Measurements from ENCODE around the gene TRPM7.
"Not testable (repeated sequence)": the region's sequence is repeated elsewhere in the genome, so short reads cannot be mapped to it uniquely, and the experiment has no call there.

The TRPM7 gene

DNA sequence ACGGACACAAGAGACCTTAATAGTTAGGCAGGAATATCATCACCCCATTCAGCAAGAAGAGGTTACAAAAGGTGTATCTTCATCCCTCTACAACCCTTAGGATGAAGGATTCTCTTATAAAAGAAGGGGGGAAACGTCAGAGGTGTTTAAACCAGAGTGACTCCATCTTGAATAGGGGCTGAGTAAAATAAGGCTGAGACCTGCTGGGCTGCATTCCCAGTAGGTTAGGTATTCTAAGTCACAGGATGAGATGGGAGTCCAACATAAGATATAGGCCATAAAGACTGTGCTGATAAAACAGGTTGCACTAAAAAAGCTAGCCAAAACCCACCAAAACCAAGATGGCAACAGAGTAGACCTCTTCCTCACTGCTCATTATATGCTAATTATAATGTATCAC is 16.5 kb downstream of the TRPM7 start:
- no peak for DNase-seq (ENCODE audit: low read depth)

DNA sequence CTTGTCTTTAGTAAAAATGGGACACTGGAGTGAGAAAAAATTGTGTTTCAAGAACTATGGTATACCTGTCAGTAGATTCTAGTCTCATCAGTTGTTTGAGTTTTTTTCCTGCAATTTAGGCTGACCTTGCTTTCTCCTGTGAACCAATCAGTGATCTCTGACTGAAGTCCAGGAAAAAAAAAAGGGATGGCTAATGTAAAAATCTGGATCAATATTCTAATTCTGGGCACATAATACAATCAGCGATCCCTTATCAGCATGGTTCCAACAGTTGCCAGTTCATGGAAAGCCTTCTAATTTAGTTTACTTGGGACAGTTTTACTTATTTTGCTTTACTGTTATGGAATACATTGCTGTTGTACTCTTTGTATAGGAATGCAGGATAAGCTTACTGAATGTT is 17.0 kb downstream of the TRPM7 start:
- no peak for DNase-seq (ENCODE audit: low read depth)

DNA sequence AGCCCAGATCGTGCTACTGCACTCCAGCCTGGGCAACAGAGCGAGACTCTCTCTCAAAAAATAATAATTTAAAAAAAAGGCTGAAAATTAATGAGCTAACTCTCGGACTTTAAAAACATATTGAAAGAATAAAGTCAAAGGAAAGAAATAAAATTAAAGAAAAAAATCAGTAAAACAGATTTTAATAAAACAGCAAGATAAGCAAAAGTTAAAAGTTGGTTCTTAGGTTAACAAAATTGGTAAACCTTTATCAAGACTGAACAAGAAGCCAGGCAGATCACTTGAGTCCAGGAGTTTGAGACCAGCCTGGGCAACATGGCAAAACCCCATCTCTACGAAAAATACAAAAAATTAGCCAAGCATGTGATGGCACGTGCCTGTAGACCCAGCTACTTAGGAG is 20.7 kb downstream of the TRPM7 start:
- no peak for DNase-seq (ENCODE audit: low read depth)

DNA sequence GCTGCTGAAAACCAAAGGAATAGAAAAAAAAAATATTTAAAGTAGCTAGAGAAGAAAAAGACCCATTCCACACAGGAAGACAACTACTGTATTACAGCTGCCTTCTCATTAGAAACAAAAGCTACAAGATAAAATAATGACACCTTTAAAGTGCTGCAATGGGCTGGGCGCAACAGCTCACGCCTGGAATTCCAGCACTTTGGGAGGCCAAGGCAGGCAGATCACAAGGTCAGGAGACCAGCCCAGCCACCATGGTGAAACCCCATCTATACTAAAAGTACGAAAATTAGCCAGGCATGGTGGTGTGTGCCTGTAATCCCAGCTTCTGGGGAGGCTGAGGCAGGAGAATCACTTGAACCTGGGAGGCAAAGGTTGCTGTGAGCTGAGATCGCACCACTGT is 31.0 kb downstream of the TRPM7 start:
- DNase-seq (ENCODE audit: low read depth) = no peak

DNA sequence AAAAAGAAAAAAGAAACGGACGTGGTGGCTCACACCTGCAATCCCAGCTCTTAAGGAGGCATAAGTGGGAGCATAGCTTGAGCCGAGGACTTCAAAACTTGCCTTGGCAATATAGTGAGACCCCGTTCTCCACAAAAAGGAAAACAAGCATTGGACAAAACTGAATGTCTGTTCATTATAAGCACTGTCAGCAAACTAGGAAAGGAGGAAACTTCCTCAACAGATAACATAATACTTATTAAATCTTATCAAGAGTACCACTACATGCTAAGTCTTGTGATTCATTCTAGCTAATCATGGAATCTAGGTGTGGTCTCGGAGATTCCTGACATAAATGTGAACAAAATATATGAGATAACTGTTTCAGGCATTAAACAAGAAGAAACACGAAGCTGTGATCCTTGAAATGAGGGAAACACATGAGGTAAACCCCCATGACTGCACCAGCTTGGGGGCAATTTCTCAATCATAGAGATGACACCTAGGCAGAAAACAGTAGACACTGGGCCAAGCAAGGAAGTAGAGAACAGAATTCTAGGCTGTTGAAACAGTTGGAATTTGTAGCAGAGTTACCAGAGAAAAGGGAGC is 33.3 kb downstream of the TRPM7 start:
- DNase-seq (ENCODE audit: low read depth) = no peak

DNA sequence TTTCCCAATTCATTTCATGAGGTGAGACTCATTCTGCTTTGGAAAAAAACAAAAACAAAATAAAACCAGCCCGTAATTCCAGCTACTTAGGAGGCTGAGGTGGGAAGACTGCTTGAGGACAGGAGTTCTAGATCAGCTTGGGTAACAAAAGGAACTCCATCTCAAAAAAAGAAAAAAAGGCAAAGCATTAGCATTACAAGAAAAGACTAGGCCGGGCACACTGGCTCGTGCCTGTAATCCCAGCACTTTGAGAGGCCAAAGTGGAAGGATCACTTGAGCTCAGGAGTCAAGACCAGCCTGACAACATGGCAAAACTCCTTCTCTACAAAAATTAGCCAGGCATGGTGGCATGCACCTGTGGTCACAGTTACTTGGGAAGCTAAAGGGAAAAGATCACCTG is 33.9 kb downstream of the TRPM7 start:
- DNase-seq (ENCODE audit: low read depth) = no peak

DNA sequence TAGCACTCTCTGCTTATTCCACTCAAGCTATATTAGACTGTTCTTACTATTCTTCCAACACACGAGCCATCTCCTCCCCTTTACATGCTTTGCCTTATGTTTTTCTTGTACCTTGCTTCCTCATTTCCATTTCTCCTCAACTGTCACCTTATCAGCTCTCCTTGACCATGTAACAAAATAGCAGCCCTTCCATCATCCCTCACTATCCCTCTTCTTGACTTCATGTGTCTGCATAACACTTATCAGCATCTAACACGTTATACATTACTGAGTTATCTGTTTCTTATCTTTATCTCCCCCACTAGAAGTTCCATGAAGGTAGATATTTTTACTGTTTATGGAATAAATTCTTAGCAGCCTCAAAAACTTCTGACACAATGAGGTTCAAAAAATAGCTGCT is 45.3 kb downstream of the TRPM7 start:
- no peak for DNase-seq (ENCODE audit: low read depth)

DNA sequence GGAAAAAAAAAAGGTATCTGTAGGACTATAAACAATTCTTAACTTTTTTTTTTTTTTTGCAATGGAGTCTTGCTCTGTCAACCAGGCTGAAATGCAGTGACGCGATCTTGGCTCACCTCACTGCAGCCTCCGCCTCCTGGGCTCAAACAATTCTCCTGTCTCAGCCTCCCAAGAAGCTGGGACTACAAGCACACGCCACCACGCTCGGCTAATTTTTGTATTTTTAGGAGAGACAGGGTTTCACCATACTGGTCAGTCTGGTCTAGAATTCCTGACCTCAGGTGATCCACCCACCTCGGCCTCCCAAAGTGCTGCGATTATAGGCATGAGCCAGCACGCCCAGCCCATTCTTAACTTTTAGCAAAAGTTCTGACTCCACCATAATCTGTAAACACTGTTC is 50.5 kb downstream of the TRPM7 start:
- no peak for DNase-seq (ENCODE audit: low read depth)

DNA sequence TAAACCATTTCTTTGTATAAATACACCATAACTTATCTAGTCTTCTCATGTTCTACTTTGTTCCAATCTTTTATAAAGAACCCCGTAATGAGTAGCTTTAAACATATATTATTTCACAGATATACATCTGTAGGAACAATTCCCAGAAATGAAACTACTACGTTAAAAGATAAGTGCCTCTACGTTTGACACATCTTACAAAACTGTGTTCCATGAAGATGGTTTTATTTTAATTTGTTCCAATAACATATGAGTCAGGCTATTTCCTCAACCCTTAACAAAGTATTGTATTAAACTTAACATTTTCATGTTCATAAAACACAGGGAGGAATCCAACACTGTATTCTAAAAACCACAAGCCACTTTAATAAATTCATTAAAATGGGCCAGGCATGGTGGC is 52.9 kb downstream of the TRPM7 start:
- no peak for DNase-seq (ENCODE audit: low read depth)

DNA sequence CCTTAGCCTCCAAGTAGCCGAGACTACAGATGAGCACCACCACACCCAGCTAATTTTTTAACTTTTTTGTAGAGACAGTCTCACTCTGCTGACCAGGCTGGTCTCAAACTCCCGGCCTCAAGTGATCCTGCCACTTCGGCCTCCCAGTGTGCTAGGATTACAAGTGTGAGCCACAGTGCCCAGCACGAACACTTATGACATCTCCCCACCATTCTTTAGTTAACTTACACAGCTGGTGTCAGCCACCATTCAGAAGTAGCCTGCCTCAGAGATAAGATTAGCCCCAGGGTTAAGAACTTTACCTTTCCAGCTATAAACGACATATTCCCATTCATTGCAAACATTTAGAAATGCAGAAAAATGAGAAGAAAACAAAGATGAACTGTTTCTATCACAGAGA is 58.2 kb downstream of the TRPM7 start:
- no peak for DNase-seq (ENCODE audit: low read depth)

DNA sequence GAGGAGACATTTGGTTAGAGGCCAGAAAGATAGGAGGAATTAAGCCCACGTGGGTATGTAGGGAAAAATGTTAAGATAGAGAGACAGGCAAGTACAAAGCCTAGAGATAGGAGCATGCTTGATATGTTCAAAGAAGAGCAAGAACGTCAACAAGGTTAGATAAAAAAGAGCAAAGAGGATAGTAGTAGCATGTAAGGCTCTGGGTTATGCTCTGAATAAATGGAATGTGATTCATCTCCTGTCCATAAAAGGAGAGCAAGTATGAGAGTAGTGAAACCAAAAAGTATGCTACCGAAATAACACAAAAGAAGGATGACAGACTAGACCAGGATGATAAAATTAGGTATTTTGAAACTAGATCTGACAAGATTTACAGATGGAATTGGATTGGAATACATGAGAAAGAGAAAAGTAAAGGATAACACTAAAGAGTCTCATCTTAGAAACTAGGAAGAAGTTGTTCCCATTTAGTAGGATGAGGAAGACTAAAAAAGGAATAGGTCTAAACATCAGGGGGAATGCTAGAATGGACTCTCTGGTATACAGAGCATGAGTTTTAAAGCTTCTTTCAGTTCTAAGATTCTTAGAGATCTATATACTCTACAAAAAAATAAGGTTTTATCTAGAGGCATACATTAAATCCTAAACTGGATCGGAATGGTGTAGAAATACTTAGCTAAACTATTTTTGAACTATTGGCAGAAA is 59.1 kb downstream of the TRPM7 start:
- DNase-seq (ENCODE audit: low read depth) = peak; percentile 13

DNA sequence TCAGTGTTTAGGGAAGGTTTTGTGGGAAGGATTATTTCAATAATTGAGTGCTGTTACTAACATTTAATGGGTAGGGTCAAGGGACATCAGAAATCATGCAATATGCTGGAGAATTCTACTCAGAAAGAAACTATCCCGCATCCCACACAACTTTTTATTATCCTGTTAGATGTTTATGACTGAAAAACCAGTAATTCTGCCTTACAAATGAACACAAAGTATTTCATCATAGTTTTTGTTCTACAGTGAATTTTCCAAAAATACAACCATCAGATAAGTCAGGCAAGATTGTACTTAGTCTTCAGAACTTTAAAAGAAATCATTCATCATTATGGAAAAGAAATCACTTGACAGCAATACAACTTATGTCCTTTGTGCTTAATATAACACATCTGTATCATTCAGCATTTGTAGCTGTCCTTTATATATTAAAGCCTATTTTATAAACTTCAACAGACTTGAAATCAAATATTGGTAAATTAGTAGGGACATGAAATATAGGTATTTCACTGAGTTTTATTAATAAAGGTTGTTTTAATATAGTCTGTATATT is 61.9 kb downstream of the TRPM7 start:
- DNase-seq (ENCODE audit: low read depth) = no peak

DNA sequence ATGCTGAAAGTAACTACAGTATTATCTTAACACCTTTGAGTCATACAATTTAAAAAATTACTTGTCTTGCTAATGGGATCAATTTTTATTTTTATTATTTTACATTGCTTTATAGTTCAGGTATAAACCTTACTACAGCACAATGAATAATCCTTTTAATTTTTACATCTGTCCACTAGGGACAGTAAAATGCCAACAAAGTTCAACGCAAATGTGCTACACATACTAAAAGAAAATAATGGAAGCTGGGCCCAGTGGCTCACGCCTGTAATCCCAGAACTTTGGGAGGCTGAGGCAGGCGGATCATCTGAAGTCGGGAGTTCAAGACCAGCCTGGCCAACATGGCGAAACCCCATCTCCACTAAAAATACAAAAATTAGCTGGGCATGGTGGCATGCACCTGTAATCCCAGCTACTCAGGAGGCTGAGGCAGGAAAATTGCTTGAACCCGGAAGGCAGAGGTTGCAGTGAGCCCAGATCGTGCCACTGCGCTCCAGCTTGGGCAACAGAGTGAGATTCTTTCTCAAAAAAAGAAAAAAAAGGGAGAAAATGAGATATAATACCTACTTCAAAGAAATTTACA is 64.1 kb downstream of the TRPM7 start:
- DNase-seq (ENCODE audit: low read depth) = not testable (repeated sequence)

DNA sequence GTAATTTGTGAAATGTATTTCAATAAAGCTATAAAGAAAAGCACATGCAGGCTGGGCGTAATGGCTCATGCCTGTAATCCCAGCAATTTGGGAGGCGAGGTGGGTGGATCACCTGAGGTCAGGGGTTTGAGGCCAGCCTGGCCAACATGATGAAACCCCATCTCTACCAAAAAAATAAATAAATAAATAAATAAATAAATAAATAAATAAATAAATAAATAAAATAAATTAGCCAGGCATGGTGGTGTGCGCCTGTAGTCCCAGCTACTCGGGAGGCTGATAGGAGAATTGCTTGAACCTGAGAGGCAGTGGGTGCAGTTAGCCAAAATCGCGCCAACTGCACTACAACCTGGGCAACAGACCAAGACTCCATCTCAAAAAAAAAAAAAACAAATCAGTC is 69.6 kb downstream of the TRPM7 start:
- DNase-seq (ENCODE audit: low read depth) = not testable (repeated sequence)

DNA sequence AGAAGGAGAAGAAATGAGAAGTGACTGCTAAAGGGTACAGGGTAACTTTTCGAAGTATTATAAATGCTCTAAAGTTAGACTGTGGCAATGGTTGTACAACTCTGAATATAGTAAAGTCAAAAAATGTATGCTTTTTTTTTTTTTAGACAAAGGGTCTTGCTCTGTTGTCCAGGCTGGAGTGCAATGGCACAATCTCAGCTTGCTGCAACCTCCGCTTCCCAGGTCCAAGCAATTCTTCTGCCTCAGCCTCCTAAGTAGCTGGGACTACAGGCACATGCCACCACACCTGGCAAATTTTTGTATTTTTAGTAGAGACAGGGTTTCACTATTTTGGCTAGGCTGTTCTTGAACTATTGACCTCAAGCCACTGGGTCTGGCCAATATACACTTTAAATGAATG is 70.0 kb downstream of the TRPM7 start:
- DNase-seq (ENCODE audit: low read depth) = not testable (repeated sequence)

DNA sequence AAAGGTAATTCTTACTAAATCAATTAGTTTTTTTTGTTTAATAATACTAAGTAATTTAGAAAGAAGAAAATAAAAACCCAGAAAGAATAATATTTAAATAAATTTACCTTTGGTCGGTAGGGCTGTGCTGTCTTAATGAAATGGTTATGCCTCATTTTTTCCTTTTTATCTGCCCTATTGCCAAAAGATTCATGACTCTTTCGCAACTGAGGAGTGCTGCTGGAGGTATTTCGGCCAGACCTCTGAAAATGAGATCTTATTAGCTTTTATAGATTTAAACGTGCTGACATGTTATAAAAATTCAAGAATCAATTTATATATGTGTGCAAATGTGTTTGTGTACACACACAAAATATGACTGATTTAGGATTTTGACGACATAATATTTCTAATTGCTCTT is 73.0 kb downstream of the TRPM7 start:
- DNase-seq (ENCODE audit: low read depth) = no peak

DNA sequence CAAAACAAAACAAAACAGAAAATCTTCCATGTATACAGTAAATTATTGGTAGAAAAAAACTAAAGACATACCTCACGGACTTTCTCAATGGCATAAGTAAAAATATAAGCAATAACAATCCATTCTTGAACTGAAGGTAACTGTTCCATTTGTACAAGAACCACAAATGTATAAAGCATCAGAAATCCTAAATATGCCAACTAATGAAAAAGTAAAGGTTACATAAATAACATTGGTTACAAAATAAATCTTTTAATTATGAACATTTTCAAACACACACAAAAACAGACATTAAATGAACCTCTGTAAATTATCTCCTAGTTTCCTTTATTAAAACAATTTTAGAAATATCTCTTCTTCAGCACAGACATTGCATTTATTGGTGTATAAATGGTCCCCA is 79.5 kb downstream of the TRPM7 start:
- no peak for DNase-seq (ENCODE audit: low read depth)

DNA sequence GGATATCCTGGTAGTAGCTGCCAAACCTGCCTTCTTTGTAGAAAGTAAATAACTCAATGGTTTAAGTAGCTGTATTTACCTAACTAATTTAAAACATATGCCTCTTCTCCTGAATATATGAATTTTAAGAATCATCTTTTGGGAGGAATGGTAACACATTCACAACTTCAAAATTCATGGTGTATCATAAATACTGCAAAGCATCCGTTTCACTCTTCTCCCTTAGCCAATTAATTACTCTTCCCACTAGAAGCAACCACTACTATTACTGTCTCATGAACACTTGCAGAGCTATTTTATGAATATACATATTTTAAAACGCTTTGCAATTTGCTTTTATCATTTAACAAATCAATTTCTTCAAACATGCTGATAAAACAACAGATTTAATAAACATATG is 81.1 kb downstream of the TRPM7 start:
- no peak for DNase-seq (ENCODE audit: low read depth)

DNA sequence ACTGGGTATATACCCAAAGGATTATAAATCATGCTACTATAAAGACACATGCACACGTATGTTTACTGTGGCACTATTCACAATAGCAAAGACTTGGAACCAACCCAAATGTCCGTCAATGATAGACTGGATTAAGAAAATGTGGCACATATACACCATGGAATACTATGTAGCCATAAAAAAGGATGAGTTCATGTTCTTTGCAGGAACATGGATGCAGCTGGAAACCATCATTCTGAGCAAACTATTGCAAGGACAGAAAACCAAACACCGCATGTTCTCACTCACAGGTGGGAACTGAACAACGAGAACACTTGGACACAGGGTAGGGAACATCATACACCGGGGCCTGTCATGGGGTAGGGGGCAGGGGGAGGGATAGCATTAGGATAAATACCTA is 84.6 kb downstream of the TRPM7 start:
- not testable (repeated sequence) for DNase-seq (ENCODE audit: low read depth)

DNA sequence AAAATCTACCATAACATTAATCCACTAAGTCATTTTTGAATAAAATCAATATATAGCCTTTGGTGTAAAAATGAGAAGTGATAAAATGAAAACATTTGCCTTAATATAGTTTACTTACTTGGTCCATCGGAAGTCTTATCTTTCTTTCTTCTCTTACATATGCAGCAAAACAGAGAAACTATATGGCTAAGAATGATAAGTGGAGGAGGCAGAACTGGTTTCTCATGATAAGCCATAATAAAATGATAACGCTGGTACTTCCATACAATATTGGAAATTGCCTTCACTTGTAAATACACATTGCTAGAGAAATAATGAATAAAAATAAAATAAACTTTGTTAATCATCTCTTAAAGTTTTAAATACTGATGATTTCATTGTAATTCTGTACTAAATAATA is 92.3 kb downstream of the TRPM7 start:
- DNase-seq (ENCODE audit: low read depth) = no peak

DNA sequence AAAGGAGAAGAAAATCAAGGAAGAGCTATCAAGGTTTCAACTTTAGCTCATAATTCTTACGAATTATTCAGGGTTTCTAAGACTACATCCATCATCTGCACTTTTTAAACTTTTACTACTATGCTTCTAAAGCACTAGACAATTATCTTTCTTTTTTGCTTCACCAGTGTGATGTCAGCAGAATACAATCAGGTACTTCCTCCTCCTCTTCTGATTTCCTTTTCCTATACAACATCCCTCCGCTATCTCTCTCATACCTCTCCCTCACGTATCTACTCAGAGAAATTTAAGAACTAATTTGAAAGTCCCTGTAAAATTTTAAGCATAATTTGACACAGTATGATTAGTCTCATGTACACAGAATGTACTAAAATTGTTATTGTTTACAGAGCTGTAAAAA is 92.8 kb downstream of the TRPM7 start:
- no peak for DNase-seq (ENCODE audit: low read depth)

DNA sequence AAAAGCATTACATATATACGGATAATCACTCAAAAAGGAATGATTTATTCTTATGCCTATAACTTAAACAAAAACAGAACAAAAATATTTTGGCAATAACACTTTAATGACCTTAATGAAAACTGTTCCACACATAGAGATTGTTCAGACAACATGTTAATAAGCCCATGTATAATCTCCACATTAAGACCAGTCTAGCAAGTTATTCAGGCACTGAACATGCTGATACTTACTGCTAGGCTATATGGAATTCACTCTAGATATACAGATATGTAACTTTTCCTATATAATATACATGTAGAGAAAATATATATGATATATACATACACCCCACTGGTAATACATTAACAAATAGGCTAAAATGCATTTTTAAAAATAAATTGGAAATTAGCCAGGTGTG is 96.3 kb downstream of the TRPM7 start:
- no peak for DNase-seq (ENCODE audit: low read depth)

DNA sequence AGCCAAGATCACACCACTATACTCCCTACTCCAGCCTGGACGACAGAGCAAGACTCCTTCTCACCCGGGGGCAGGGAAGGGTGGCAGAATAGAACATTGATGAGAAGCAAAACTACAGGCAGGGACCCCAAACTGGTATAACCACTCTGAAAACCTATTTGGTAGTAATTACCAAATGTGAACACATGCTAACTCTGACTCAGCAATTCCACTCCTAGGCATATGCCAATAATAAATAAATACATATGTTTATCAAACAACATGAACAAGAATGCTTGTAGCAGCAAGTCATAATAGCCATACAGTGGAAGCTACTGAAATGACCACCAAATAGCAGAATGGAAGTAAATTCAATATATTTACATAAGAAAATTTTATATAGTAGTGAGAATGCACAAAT is 109.1 kb downstream of the TRPM7 start:
- no peak for DNase-seq (ENCODE audit: low read depth)

DNA sequence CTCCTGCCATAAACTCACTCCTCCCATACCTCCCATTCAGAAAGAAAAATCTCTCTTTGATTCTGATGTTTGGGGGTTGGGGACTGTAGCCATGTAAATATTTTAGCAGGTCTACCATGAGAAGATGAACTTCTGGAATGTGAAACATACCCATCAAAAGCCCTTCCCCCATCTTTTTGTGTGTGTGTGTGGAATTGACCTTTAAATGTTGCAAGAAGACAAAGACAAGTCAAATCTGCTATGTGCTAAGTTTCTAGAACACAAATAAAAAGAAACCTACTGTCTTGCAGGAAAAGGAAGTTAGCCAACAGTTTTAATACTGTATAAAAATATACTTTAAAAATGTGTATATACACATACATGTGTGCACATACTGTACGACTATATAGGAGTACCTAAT is 110.4 kb downstream of the TRPM7 start:
- DNase-seq (ENCODE audit: low read depth) = no peak
